Cerebellar nuclear complex (tissue), 1 donor: ENCODE results near the gene SUOX.
A peak's percentile ranks its signal among the peaks of the same experiment; 100 is the strongest.
"Not testable (repeated sequence)": the region's sequence is repeated elsewhere in the genome, so short reads cannot be mapped to it uniquely, and the experiment has no call there.

Experiments used
- DNase-seq, 2 experiments: peaks; one replicate each; lab custom pipeline; 2025; lab: John Stamatoyannopoulos, UW

The SUOX gene

DNA sequence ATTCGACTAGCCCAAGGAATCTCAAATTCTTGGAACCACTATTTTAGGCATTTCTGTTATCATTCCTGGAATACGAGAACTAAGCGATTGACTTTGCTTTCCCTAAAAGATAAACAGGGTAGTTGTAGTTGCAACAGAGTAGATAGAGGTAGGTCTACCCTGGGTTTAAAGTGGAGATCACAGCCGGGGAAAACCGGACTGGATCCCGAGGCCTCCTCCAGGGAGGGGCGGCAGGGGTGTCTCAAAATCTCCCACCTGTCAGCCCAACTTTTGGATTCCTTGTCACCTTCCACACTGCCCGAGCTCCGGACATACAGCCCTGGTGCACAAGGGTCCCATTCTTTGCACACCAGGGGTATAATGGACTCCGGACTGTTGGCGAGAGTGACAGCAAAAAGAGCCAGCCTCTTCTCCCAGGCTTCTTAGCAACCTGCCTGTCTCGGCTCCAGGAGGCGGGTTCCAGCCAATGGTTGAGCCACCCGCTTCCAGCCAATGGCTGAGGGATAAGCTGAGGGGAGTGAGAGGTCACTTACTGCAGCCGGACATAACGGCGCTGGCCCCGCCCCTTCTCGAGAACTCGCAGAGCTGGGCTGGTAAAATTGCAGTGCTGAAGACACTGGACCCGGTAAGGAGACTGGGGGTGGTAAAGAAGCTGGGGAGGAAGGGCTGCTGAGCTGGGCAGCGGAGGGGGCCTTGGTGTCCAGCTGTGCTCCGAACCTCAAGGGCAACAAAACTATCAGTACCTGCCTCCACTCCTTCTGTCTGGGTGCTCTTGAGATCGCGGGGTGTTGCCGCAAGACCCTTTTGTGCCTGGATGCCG lies at the start of gene SUOX:
SUOX (plus strand) TSS at position 562 of the 820 bp plus-strand sequence. CDS start 4,946 bp downstream, outside the sequence.
- peak; percentile 98 for DNase-seq

DNA sequence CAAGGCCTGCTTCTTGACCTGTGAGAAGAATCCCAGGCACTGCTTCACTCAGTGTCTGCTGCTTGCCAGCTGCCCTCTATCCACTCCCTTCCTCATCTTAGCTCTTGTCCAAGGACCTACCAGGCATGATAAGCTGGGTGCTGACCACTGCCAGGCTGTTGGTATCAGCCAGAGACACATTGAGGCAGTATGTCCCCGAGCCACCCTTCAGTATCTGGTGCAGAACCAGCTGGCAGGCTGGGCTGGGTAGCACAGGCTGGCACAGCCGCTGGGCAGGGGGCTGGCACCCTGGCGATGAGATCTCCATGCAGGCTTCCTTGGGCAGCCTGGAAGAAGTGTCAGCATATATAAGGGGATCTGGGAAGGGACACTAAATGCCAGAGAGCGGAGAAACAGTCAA lies 41.7 kb upstream of the SUOX start:
- DNase-seq = no peak

DNA sequence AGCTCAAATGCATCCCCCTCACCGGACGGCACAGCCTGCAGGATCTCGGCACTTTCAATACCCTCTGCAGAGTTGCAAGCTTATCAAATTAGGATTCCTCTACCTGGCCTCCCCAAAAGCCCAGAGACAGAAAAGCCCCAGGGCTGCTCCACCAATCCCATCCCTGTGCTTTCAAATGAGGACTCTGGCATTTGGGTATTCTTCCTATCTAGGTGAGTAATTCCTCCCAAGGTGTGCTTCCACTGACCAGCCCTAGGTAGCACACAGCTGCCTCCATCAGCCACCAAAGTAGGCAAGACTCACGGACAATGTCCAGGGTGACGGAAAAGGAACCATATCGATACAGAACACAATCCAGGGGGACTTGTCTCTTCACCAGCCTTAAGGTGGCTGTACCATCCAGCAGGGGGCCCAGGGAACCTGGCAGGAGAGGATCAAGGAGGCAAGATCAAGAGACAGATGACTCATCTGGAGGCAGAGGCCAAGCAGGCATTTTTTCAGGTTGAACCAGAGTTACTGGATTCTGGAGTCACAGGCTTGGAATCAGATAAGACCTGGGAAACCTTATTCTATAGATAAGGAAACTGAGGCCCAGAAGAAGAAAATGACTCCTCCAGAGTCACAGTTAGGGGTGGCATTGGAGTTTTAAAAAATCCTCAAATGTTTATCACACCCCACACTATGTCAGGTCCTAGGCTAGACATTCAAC lies 41.1 kb upstream of the SUOX start:
- DNase-seq = no peak

DNA sequence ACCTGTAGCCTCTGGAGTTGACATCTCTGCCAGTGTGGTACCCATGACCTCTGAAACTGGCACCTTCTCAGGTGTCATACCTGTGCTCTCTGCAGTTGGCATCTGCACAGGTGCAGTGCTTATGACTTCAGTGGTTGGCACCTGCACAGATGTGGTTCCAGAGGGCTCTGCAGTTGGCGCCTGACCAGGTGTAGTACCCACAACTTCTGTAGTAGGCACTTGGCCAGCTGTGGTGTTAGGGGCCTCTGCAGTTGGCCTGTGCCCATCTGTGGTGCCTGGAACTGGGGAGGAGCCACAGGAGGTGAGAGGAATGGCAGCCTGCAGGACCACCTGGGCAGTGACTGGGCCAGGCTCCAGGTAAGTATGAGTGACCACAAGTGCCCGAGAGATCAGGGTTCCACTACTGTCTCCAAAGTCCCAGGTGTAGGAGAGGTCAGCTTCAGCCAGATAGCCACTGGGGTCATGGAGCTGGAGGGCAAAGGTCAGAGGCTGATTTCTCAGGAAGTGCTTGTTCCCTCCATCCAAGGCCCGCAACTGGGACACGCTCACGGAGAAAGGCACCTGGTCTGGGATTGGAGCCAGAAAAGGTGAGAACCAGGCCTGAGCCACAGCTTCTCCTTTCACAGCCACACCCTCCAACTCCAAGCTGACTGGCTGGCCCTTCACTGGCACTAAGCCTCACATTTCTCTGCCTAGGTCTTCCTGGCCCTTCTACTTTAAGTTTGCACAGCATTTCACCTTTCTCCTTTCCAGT lies 39.8 kb upstream of the SUOX start:
- no peak for DNase-seq

DNA sequence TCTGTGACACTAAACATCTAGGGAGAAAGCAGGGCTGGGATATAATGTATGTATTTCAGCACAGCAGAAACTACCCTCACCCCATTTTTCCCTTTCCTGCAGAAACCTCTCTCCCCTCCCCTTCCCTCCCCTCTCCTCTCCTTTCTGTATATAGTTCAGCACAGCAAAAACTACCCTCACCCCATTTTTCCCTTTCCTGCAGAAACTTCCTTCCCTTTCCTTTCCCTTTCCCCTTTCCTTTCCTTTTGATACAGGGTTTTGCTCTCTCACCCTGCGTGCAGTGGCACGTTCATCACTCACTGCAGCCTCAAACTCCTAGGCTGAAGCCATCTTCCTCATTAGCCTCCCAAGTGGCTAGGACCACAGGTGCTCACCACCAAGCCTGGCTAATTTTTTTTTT lies 33.3 kb upstream of the SUOX start:
- no peak for DNase-seq

DNA sequence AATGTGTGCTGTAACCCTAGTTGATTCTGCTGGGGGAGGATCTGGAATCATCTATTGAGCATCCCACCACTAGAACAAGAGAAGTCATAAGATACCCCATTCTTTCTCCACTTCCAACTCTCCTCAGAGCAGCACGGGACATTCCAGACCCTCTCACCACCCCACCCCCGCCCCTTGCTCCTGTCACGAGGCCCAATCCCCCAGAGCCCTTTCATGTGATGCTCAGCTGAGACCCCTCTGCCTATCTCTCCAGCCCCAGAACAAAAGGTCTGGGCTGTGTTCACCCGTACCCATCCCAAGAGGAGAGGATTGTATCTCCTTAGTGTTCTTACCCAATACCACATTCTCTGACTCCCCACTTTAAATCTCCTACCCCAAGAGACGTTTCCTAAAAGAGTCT lies 31.8 kb upstream of the SUOX start:
- DNase-seq = no peak

DNA sequence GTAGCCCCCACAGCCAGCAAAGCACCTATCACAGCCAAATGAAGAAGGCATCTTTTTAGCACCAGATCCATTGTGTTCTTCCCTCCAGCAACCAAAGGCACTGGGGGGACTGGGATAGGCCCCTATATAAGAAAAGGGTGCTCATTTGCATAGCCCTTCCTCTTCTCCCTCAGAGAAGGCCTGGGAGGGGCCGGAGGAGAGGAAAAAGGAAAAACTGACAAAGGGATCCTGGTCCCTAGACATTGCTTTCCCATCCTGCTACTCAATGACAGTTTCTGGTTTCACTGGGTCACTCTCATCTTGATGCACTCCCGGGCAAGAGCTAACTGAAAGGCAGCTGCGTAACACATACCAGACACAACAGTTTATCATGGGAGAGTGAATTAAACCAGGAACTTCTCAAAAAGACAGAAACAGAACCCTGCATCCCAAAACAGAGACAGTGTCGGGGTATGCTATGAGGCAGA lies 31.1 kb upstream of the SUOX start, which contains the start of gene PMEL:
PMEL (minus strand) TSS at position 102 of the 467 bp plus-strand sequence; CDS start at position 71, 31 bp downstream.
- DNase-seq = no peak

DNA sequence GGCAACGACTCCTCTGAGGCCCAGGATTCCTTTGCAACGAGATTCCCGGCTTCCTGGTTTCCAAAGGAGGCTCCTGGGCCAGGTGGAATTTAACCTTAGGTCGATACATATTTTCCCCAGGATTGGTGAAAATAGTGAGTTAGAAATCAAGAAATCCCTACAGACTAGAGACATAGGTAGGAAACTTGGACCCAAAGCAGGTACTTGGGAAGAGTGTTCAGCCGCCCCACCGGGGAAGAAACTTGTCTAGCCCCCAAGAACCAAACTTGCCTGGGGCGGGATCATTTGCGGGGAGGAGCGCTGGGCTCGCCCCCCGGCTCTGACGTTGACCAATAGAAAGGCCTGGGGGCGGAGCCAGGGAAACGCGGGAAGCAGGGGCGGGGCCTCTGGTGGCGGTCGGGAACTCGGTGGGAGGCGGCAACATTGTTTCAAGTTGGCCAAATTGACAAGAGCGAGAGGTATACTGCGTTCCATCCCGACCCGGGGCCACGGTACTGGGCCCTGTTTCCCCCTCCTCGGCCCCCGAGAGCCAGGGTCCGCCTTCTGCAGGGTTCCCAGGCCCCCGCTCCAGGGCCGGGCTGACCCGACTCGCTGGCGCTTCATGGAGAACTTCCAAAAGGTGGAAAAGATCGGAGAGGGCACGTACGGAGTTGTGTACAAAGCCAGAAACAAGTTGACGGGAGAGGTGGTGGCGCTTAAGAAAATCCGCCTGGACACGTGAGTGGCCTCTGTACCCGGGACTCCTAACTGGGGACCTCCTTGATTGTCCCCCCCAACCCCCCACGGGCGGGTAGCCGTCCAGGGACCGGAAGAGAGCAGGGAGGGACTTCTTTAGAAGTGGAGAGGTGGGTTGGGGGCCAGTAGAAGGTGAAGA lies 30.4 kb upstream of the SUOX start, which contains the start of gene CDK2:
CDK2 (plus strand) TSS at position 423 of the 874 bp plus-strand sequence; CDS start at position 602, 179 bp downstream.
- peak in 1 of 2 experiments; percentile 47 for DNase-seq

DNA sequence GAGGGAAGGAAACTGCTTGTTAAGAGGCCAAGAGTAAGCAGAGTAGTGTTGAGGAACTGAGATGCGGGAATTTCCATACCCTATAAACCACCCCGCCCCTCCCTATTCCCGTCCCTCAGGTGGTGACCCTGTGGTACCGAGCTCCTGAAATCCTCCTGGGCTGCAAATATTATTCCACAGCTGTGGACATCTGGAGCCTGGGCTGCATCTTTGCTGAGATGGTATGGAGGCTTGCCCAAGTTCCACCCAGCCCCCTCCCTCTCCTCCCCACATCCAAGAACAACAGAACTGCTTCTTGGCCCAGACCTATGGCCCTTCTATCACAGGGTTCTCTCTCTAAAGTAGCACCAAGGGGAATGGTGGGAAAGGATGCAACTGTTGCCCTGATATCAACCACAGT lies 27.7 kb upstream of the SUOX start:
- no peak for DNase-seq

DNA sequence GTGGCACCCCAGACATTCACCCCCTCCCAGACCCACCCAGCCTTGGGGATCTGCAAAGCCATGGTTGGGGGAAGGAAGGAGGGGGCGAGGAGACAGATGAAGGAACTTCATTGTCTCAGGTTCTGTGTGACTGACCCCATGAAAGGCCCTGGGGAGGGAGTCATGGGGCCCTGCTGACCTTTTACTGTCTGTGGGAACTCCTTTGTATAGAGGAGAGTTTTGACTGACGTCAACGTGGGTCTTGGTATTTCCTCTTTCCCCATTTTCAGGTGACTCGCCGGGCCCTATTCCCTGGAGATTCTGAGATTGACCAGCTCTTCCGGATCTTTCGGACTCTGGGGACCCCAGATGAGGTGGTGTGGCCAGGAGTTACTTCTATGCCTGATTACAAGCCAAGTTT lies 26.3 kb upstream of the SUOX start:
- DNase-seq = no peak

DNA sequence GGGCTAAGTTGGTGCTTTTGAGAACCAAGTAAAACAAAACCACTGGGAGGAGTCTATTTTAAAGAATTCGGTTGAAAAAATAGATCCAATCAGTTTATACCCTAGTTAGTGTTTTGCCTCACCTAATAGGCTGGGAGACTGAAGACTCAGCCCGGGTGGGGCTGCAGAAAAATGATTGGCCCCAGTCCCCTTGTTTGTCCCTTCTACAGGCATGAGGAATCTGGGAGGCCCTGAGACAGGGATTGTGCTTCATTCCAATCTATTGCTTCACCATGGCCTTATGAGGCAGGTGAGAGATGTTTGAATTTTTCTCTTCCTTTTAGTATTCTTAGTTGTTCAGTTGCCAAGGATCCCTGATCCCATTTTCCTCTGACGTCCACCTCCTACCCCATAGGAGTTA lies 25.0 kb upstream of the SUOX start:
- no peak for DNase-seq

DNA sequence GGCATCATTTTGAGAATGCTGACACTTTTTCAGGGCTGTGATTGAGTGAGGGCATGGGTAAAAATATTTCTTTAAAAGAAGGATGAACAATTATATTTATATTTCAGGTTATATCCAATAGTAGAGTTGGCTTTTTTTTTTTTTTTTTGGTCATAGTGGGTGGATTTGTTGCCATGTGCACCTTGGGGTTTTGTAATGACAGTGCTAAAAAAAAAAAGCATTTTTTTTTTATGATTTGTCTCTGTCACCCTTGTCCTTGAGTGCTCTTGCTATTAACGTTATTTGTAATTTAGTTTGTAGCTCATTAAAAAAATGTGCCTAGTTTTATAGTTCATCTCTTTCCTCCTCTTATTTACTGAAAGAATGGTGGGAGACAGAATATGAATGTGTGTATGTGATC lies 24.6 kb upstream of the SUOX start:
- DNase-seq = no peak

DNA sequence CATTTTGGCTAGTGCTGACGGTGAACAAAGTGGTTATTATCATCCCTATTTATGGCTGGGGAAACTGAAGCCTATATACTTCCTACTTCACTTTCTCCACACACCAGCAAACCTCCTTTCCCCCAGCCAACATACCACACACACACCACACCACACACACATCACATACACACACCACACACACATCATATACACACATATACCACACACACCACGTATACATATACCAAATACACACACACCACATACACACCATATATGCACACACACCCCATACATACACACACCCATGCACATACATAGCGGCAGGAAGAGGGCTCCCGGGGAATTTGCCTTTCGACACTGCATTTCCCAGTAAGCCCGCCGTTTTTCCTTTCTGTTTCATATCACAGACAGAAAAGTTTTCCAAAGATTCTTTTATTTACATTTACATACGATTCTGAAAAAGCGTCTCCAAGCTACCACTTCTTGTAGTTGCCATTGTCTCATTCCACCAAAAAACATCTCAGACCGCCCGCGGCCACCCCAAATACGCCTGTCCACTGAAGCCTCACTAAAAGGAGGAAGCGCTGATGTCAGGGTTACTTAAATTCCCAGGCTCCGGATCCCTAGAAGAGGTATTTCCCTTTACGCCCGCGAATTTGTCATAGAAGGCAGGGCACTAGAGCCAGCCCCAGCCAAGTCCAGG lies 24.0 kb upstream of the SUOX start:
- no peak for DNase-seq

DNA sequence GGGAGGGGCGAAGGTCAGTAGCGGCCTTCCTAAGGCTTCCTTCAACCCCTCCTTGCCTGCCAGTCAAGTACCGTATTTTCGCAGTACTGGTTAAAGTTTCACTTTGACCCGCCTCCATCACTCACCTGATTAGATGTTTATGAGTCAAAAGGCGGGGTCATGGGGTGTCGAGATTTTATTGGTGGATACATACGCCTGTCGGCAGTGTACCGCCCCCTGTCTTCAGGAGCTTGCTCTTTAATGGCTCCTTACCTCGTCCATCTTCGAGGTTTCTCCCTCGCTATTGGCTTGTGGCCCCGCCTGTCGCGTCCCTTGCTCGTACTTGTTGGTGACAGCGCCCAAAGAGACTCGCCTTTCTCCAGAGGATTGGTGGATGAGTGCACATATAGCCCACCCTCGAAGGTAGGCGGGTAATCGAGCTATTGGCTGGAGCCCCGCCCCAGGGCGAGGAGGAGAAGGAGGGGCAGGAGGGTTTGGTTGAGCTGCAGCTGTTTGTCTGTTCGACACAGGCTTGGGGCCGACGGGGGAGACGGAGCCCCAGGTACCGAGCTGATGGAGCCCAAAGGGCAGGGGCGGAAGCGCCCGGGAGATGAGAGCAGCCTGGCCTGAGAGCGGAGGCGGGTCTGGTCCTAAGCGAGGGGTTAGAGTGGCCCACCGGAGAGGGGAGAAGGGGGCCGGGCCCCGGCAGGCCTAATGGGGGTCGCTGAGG lies 23.3 kb upstream of the SUOX start, which contains the start of gene RAB5B:
RAB5B (plus strand) TSS at position 480 of the 709 bp plus-strand sequence. CDS start 12,883 bp downstream, outside the sequence.
- peak; percentile 100 for DNase-seq

DNA sequence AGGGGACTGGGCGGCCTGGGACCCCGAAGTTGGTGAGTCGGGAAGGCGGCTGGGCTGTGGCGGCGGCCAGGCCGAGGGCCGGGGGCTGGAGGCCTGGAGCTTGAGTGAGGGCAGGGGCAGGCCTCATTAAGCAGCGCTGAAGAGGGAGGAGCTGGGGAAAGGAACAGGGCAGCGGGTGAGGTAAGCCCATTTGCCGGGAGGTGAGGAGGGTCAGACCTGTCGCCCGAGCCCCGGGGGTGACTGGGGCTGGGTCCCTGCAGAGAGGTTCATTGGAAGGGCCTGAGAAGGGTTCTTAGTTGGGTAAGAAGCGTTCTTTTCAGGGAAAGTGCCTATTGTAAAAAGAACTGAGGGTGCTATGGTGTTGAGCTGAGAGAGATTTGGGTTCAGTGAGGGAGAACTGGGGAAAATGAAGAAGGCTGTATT lies 22.8 kb upstream of the SUOX start:
- DNase-seq = no peak

DNA sequence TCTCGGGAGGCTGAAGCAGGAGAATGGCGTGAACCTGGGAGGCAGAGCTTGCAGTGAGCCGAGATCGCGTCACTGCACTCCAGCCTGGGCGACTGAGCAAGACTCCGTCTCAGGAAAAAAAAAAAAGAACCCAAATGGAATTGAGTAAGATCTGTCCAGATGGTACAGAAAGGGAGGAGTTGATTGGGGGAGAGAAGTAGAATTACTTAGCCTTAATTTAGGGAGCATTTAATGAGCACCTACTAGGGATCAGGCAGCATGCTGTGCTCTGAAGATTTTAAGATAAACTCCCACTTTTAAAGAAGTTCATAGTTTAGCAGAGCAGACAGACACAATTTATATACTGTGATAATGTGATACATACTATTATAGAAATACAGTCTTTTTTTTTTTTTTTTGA lies 18.7 kb upstream of the SUOX start:
- no peak for DNase-seq

DNA sequence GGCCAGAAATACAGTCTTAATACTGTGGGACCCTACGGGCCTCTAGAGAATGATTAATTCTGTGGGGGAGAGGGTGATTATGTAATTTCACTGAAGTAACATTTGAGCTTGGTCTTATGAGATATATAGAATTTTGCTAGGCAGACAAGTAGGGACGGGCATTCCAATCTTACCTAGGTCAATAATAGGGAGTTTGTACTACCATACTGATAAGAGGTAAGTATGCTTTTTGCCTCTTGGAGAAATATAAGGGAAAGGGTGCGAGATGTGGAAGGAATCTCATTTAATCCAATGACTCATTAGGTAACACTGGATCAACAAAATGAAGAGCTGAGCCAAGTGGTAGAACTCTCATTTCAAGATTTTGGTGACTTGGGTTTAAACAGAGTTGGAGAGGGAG lies 18.0 kb upstream of the SUOX start:
- DNase-seq = no peak

DNA sequence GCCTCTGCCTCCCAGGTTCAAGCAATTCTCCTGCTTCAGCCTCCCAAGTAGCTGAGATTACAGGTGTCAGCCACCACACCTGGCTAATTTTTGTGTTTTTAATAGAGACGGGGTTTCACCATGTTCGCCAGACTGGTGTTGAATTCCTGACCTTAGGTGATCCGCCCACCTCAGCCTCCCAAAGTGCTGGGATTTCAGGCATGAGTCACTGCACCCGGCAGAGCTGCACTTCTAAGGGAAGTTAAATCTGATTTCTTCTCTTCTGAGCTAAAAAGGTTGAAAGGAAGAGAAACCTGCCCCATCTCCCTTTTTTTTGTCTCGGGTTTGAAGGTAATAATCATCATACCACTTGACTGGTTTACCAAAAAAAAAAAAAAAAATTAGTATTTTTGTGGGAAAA lies 15.2 kb upstream of the SUOX start:
- not testable (repeated sequence) for DNase-seq

DNA sequence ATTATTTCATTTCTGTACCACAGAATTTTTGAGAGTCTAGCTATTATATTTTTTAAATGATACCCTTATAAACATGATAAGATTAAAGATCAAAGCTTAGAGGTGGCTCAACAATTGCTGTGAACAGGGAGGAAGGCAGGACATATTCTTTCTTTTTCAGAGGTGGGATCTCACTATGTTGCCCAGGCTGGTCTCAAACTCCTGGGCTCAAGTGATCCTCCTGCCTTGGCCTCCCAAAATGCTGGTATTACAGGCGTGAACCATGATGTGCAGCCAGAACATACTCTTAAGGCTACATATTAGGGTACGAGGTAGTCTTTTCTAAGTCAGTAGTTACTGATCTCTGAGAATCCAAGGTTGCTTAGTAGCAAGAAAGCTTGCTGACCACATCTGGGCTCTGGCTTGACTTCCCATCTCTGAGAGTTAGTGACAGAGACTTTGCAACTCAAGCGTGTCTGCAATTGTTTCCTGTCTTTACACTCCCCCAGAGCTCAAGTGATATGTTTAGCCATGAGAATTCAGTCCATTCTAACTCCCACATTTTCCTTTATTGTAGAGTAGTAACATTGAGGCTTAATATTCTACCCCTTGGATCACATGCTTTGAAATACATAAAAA lies 14.6 kb upstream of the SUOX start:
- DNase-seq = no peak
